Activated CD8-positive, alpha-beta memory T cell treated with anti-CD3 and anti-CD28 coated beads, Interleukin-2, amount 50 U/mL, for 24 hours (primary cell): ENCODE data around the gene PPIL4.

Source experiments
- DNase-seq: peaks from one replicate; pipeline ENCODE4 v3.0.0-alpha.2; 2020; ENCODE audit errors: extremely low read depth

PPIL4 gene

GRCh38 chr6:149459761-149460160 lies 86.1 kb downstream of the PPIL4 start:
- no peak for DNase-seq

DNA sequence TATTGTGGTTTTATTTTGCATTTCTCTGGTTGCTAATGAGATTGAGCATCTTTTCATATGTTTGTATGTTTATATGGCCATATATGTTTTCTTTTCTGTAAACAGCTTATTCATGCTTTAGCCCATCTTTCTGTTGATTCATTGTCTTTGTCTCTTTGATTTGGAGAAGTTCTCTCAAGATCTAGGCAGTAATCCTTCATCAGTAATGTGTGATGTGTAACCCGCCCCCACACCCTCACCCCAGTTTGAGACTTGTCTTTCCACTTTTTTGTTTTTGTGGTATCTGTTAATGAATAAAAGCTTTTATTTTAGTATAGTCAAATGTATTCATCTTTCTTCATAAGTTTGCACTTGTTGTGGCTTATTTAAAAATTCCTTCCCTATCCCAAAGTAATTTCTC lies 87.0 kb downstream of the PPIL4 start:
- DNase-seq: no peak

- no peak for DNase-seq
Observed at GRCh38 chr6:149458196-149458595, 87.6 kb downstream of the PPIL4 start.

DNA sequence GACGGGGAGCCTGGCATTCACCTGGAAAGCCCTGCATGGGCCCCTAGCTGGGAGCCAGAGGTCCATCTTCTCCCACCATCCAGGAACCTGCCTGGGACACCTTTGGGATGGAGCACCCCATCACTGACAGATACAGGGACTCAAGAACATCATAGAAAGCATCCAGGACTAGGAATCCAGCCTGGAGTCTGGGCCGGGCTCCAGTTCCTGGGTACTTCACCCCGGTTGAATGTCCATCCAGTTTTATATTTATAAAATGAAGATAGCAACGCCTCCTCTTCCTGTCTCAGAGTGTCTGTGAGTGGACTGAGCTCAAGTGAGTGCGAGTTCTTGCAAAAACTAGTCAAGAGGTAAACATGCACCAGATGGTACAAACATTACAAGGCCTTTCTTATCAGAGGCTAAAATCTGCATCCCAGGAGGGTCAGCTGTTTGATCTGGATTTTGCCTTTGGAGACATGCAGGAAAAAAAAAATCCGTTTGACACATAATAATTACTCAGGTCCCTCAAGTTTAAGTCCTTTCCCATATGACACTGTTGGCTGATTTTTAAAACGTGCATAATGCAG lies 88.4 kb downstream of the PPIL4 start:
- DNase-seq: no peak

GRCh38 chr6:149456311-149457021 lies 89.4 kb downstream of the PPIL4 start:
- DNase-seq: no peak

GRCh38 chr6:149455031-149455732 lies 90.7 kb downstream of the PPIL4 start:
- no peak for DNase-seq
